GM19395 (cell line): ENCODE measurements around the gene NUTM1.
"Not testable (repeated sequence)": the region's sequence is repeated elsewhere in the genome, so short reads cannot be mapped to it uniquely, and the experiment has no call there.

Source experiments
- ATAC-seq: cut with Tn5 transposase; IDR thresholded peaks from one replicate; pipeline ENCODE4 v1.9.1; 2021; ENCODE audit warnings: mild to moderate bottlenecking, moderate library complexity; ENCODE audit not compliant: unreplicated experiment

NUTM1 gene

GRCh38 chr15:34362047-34362773, 19.1 kb downstream of the NUTM1 start:
- ATAC-seq = no peak

GRCh38 chr15:34364041-34364440, 20.9 kb downstream of the NUTM1 start:
- no peak for ATAC-seq

- ATAC-seq = no peak
Measured at GRCh38 chr15:34365091-34365825, 22.1 kb downstream of the NUTM1 start.

GRCh38 chr15:34365836-34366235, 22.7 kb downstream of the NUTM1 start:
- no peak for ATAC-seq

GRCh38 chr15:34366271-34367065, 23.4 kb downstream of the NUTM1 start:
- no peak for ATAC-seq

- ATAC-seq = peak; percentile 71
Measured at GRCh38 chr15:34367101-34368081, 24.3 kb downstream of the NUTM1 start, which contains the start of gene LPCAT4. TSS of gene LPCAT4 (minus strand) at chr15:34367196. CDS start at chr15:34367100, 96 bp downstream.

GRCh38 chr15:34370129-34370528, 27.0 kb downstream of the NUTM1 start:
- ATAC-seq = no peak

- ATAC-seq = no peak
Measured at GRCh38 chr15:34370643-34371042, 27.5 kb downstream of the NUTM1 start.

GRCh38 chr15:34373951-34374350, 30.8 kb downstream of the NUTM1 start:
- ATAC-seq = no peak

- ATAC-seq = no peak
Measured at GRCh38 chr15:34374816-34375215, 31.7 kb downstream of the NUTM1 start.

GRCh38 chr15:34375541-34375940, 32.4 kb downstream of the NUTM1 start:
- not testable (repeated sequence) for ATAC-seq

GRCh38 chr15:34376856-34377255, 33.7 kb downstream of the NUTM1 start:
- no peak for ATAC-seq

- ATAC-seq = not testable (repeated sequence)
Measured at GRCh38 chr15:34380491-34380890, 37.4 kb downstream of the NUTM1 start.

GRCh38 chr15:34381829-34382521, 38.9 kb downstream of the NUTM1 start:
- not testable (repeated sequence) for ATAC-seq

GRCh38 chr15:34389594-34390086, 46.5 kb downstream of the NUTM1 start:
- ATAC-seq = not testable (repeated sequence)

- not testable (repeated sequence) for ATAC-seq
Measured at GRCh38 chr15:34392981-34393380, 49.9 kb downstream of the NUTM1 start.

- ATAC-seq = not testable (repeated sequence)
Measured at GRCh38 chr15:34397637-34398259, 54.6 kb downstream of the NUTM1 start.

GRCh38 chr15:34403160-34403598, 60.1 kb downstream of the NUTM1 start:
- ATAC-seq = peak; percentile 79

- ATAC-seq = not testable (repeated sequence)
Measured at GRCh38 chr15:34403899-34404298, 60.8 kb downstream of the NUTM1 start.
